SH-SY5Y (cell line): ENCODE measurements around the gene CLSTN2.

Experiments used
- GATA2 ChIP-seq: IDR thresholded peaks from 2 replicates; pipeline ENCODE4 v1.6.1; 2011; ENCODE audit warnings: mild to moderate bottlenecking, low read depth, low read length
- GATA3 ChIP-seq: IDR thresholded peaks from 2 replicates; pipeline ENCODE4 v1.6.1; 2011; ENCODE audit warnings: low read depth, mild to moderate bottlenecking, low read length, moderate library complexity

GRCh38 chr3:140007081-140007480 lies 72.1 kb downstream of the CLSTN2 start:
- no peak for TF ChIP-seq GATA3
- TF ChIP-seq GATA2, result no peak
